GM12872 (cell line): ENCODE measurements around the gene VRK3.

ENCODE experiments used
- TF ChIP-seq, protein P1 (sequence below): IDR thresholded peaks from 3 replicates; pipeline ENCODE4 v1.5.1; 2011; ENCODE audit warnings: low read depth, mild to moderate bottlenecking, low read length, moderate library complexity; ENCODE audit not compliant: insufficient read depth

VRK3 gene

DNA sequence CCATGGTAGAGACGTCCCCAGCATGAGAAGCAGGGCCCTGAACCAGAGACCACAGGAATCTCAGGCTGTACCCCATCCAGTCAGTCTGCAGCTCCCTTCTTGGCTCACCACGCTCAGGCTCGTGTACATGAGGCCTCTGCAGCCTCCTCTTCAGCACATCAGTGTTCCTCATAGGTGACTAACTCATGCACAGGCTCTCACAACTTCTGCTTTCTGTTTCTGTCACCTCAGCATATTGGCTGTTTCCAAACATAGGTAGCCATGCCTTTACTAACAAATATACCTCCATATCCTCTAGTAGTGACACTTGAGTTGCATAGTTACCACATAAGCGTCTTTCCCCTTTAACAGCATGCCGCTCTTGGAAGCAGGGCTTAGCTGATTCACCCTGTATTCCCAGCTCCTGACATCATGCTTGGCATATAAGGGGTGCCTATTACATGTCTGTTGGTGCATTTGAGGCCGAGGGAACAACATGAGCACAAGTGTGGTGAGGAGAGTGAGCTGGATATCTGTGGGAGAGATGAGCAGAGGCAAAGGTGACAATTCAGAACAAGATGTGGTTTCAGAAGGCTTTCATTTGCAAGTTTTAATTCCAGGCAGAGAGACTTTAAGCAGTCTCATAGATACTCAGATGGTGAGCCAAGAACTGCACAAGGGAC, 17.3 kb upstream of the VRK3 start:
- TF ChIP-seq, protein P1, sequence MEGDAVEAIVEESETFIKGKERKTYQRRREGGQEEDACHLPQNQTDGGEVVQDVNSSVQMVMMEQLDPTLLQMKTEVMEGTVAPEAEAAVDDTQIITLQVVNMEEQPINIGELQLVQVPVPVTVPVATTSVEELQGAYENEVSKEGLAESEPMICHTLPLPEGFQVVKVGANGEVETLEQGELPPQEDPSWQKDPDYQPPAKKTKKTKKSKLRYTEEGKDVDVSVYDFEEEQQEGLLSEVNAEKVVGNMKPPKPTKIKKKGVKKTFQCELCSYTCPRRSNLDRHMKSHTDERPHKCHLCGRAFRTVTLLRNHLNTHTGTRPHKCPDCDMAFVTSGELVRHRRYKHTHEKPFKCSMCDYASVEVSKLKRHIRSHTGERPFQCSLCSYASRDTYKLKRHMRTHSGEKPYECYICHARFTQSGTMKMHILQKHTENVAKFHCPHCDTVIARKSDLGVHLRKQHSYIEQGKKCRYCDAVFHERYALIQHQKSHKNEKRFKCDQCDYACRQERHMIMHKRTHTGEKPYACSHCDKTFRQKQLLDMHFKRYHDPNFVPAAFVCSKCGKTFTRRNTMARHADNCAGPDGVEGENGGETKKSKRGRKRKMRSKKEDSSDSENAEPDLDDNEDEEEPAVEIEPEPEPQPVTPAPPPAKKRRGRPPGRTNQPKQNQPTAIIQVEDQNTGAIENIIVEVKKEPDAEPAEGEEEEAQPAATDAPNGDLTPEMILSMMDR, result no peak

DNA sequence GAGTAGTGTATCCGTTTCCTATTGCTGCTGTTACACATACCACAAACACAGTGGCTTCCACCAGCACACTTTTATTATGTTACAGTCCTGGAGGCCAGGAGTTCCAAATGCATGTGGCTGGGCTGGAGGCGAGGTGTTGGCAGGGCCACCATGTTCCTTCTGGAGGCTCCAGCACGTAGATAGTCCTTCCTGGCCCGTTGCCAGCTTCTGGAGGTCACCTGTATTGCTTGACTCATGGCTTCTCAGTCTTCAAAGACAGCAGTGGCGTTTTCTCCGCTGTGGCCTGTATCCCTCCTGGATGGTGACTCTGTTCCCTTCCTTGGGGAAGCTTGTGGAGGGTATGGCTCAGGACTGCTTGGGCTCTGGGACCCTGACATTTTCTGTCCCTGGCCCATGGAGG, 15.8 kb upstream of the VRK3 start:
- TF ChIP-seq, protein P1, result no peak

DNA sequence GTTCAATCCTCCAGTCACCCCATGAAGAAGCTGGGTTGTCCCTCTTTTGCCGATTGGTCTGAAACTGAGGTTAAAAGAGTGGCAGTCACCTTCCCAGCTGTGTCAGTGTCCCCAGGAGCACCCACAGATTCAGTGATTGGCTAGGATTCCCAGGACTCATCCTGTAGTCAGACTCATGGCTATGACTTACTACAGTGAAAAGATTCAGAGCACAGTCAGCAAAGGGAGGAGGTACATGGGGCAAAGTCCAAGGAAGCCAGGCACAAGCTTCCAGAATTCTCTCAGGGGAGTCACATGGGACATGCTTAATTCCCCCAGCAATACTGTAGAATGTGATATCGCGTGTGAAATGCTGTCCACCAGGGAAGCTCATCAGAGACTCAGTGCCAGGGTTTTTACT, 14.8 kb upstream of the VRK3 start:
- TF ChIP-seq, protein P1, result no peak

DNA sequence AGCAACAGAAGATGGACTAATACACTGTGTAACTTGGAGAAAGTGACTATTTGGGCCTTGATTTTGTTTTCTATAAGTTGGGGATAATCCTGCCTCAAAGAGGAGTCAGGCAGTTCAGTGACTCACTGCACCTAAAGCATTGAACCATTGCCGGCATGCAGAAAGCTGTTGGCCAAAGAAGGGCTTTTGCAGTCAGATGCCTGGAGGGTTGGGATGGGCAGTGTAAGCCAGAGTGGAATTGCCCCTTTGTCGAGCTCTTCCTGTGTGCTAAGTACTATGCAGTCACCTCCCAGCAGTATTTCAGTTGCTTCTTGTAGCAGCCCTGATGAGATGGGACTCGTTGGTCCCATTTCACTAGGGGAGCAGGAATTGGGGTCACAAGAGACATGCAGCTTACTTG, 11.7 kb upstream of the VRK3 start:
- TF ChIP-seq, protein P1, result no peak

DNA sequence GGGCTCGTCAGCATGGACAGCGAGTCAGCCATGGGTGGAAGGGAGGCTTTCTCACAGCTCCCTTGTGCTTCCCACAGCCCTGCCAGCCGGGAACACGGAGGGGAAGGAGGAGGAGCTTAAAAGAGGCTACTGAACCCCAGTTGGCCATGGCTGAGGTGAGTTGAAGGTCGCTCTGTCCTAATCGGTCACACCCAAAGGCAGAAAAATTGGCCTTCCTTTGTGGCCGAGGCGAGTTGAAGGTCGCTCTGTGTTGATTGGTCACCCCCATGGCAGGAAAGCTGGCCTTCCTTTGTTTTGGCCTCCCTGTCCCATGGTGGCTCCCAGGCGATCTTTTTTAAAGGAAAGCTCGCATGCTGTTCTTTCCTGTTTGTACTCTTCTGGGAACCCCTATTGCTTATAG, 5.8 kb upstream of the VRK3 start:
- TF ChIP-seq, protein P1, result no peak

DNA sequence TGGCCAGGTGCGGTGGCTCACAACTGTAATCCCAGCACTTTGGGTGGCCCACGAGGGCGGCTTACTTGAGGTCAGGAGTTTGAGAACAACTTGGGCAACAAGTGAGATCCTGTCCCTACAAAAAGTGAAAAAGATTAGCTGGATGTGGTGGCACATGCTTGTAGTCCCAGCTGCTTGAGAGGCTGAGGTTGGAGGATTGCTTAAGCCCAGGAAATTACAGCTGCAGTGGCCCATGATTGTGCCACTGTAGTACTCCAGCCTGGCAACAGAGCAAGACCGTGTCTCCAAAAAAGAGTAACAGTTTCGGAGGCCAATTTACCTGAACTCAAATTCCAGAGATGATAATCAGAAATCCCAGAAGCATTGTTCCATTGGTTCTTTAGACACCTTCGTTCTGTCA, 5.1 kb upstream of the VRK3 start:
- TF ChIP-seq, protein P1, result no peak

DNA sequence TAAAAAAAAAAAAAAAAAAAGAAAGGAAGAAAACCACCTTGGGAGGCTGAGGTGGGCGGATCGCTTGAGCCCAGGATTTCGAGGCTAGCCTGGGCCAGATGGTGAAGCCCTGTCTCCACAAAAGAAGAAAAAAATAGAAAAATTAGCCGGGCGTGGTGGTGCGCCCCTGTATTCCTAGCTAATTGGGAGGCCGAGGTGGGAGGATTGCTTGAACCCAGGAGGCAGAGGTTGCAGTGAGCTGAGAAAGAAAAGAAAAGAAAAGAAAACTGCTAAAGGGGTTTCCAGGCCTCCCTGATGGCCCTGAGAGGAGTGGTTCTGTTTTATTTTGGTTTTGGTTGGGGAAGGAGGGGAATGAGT, 1.4 kb upstream of the VRK3 start:
- TF ChIP-seq, protein P1, result no peak
